HG02571 (cell line): ENCODE measurements around the gene ACSL1.
"Not testable (repeated sequence)": the region's sequence is repeated elsewhere in the genome, so short reads cannot be mapped to it uniquely, and the experiment has no call there.

Source experiments
- ATAC-seq: cut with Tn5 transposase; IDR thresholded peaks from one replicate; pipeline ENCODE4 v1.9.1; 2021; ENCODE audit warnings: mild to moderate bottlenecking, moderate library complexity; ENCODE audit not compliant: unreplicated experiment

The ACSL1 gene

DNA sequence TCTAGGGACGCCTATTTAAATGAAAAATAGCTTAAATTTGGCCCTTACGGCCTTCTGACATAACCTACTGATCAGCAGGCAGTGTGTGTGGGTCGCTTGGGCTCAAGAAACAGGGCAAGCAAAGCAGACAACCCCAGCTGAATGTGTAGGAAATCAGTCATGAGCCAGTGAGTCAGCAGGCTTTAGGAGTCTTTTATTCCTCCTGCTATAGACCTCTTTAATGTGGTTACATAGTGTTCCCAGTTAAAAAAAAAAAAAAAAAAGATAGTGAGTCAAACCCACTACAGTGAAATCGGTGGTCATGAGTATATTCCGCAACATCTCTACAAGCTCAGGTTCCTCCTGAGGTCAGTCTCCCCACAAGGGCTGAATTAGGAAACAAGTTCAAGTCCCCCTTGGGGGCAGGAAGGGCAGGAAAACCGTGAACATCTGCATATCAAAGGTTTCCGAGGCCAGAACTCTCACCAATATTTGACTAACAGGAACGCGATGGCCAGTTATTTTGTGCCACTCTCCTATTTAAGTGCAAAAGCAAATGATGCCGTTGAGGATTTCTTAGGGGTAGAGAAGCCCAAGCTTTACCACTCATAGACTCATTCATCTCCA lies 32.7 kb downstream of the ACSL1 start:
- no peak for ATAC-seq

- ATAC-seq, result no peak
Observed at GRCh38 chr4:184792334-184792733, 33.4 kb downstream of the ACSL1 start.

DNA sequence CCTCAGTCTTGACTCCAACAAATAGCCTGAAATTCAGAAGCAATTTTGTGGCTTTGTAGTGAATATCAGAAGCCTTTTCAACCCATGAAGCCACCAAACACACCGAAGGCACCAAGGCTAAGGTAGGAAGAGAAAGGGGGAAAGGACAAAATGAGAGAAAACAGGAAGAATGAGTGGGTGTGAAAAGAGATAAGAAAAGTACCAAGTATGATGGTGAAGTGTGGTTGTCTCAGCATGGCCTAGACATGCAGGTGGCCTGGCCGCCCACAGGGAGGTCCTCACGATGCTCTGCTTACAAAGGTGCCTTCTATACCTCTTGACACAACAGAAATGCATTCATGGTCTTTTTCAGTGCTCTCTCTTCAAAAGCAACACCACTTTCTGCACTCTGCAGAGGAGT lies 34.9 kb downstream of the ACSL1 start:
- ATAC-seq, result no peak

DNA sequence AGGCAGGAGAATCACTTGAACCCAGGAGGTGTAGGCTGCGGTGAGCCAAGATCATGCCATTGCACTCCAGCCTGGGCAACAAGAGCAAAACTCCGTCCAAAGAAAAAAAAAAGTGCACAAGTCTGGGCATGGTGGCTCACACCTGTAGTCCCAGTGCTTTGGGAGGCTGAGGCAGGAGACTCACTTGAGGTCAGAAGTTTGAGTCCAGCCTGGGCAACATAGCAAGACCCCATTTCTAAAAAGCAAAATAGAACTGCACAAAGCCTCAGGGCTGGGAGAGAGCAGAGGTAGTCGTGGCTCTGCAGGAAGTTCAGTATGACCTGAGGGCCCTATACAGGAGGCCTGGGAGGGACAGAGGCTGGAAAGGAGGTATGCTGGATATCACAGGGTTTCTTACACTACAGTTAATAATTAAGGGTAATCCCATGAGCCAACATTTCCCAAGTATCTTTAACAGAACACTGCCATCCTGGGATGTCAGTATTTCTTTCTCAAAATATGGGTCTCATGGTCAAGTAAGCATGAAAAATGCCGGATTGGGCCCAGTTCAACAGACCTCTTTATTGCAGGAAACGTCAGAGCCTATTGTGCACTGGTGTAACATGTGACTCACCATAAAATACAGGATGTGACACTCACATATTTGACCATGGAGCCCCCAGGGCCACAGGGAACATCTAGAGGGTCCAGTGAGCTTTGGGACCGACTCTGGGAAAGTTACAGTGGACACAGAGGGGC lies 37.8 kb downstream of the ACSL1 start:
- ATAC-seq, result no peak

- ATAC-seq, result no peak
Observed at GRCh38 chr4:184785813-184786212, 40.0 kb downstream of the ACSL1 start.

GRCh38 chr4:184784628-184785257 lies 41.0 kb downstream of the ACSL1 start:
- no peak for ATAC-seq

DNA sequence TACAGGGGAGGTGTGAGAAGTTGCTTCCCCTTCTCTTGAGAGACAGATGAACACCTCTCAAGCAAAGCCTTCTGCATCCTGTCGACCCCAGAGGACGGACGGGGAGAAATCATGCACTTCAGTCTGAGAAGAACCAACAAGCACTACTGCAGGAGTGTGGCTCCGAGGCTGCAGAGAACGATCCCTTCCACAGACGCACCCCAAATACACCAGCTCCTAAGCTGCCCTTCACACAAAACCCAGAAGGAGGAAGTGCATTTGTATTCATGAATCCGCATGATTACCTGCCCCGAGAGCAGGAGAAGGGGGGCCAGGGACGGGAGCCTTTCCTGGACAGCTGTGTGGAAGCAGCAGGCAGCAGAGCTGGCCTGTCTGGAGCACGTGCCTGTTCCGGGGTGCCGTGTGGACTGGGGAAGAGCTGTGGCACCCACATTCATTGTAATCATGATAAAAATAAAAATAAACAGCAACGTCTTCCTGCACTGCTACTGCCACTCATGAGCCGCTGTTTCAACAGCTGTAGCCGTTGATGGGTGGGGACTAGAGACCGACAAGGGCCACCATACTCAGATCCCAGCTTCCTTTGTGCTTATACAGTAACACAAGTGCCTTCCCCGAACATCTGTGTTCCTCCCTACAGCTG lies 42.9 kb downstream of the ACSL1 start:
- ATAC-seq, result no peak

DNA sequence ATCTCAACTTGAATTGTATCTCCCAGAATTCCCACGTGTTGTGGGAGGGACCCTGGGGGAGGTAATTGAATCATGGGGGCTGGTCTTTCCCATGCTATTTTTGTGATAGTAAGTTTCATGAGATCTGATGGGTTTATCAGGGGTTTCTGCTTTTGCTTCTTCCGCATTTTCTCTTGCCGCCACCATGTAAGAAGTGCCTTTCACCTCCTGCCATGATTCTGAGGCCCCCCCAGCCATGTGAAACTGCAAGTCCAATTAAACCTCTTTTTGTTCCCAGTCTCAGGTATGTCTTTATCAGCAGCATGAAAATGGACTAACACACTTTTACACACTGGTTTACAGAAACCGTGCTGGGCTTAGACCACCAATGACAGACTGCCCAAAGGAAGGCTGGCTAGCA lies 46.6 kb downstream of the ACSL1 start:
- ATAC-seq, result not testable (repeated sequence)

DNA sequence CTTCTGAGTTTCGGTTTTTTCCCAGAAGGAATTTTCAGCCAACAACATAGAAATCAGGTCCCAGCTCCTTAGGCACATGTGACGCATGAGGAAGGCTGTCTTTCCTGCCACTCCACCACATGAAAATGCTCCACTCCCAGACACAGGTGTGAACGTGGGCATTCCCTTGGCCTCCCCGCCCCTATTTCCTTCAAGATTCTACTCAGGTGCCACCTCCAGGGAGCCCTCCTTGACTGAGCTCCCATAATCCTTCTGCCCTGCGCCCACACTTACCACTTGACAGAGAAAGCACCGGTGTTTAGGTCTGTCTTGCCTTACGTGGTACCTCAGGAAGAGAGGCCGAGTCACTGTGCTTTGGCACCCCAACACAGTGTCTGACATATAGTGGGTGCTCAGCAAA lies 47.4 kb downstream of the ACSL1 start:
- ATAC-seq, result no peak

DNA sequence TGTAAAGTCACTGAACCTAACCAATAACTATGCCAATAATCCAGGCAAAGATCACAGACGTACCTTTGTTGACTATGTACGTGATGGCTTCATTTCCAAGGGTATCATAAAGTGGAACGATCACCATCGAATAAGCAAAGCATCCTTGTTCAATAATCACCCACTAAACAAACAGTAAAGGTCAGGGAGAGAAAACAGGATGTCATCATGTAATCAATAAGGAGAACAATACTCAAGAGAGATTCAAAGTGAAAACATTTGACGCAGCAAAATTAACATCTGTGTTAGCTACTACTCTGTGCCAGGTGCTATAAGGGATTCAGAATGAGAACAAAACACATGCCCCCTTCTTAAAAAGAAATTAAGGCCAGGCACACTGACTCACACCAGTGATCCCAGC lies 48.9 kb downstream of the ACSL1 start:
- no peak for ATAC-seq

DNA sequence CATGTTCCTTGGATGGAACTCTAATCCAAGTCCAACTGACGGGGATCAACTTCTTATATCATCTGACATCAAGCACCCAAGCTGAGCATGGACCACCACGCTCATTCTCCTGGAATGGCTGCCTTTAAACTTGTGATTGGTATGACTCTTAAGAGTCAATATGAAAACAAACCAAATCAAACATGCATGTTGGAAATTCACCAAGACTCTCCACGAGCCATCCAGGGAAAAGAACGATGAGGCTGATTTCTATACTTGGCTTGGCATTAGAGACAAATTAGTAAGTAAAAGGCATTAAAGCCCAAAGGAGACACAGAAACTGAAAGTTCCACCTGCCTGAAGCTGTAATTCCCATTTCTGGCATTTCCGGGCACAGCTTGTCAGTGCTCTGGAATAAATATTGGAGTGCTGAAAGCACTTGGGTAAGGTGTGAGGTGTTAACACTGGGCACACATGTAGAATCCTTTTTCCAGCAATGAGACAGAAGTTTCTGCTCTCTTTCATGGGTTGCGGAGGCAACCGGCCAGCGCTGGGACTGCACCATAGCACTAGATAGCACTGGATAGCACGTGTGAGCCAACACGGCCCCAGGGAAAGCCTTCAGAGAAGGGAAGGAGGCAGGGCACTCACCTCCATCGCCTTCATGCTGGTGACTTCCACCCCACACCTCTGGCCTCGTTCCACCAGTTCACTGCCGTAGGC lies 49.8 kb downstream of the ACSL1 start:
- no peak for ATAC-seq

- ATAC-seq, result no peak
Observed at GRCh38 chr4:184774152-184774551, 51.6 kb downstream of the ACSL1 start.

GRCh38 chr4:184771416-184771815 lies 54.4 kb downstream of the ACSL1 start:
- ATAC-seq, result no peak

- no peak for ATAC-seq
Observed at GRCh38 chr4:184769141-184769765, 56.5 kb downstream of the ACSL1 start.

GRCh38 chr4:184768296-184768695 lies 57.5 kb downstream of the ACSL1 start:
- no peak for ATAC-seq

DNA sequence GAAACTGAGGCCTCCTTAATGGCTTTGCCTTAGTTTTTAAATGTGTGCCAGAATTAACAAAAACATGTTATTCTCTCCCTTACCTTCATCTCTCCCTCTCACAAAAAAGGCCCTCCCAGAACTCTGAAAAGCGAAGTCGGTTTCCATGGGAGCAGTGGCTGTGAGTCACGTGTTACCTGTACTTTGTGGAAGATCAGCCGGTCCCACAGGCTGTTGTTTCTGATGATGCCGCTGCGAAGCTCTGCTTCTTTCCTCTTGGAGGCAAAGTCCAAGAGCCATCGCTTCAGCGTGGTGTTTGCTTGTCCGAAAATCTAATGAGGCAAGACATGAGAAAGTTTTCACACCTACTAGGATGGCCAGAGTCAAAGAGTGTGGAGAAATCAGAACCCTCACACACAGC lies 59.3 kb downstream of the ACSL1 start:
- no peak for ATAC-seq

DNA sequence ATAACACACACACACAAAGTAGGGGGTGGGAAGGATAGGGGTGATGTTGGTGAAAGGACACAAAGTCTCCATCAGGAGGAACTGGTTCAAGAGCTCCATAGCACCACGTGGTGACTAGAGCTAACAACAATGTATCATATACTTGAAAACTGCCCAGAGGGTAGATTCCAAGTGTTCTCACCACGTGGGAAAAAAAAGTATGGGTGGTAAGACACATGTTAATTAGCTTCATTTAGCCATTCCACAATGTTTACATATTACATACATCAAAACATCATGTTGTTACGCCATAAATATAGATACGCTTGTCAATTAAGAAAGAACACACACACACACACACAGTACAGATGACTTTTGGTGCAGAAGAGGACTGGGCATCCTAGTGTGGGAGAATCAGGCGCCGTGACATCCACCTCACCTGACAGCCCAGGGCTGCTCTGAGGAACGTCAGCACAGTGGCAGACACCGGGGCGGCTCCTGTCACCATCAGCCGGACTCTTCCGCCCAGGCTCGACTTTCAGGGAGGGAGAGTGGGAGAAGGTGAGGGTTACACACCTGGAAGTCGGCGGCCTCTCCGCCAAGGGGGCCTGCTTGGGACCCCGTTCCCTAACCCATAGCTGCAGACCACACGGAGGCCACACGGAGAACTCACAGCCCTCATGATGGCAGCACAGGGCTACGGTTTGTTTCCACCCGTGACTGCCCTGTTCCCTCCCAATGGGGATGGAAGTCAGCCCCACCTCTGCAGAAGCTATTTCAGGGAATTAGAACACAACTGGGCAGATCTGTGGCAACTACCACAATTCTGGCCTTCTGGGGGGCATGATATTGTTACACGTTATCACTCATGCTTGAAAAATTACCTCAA lies 60.1 kb downstream of the ACSL1 start:
- ATAC-seq, result no peak

DNA sequence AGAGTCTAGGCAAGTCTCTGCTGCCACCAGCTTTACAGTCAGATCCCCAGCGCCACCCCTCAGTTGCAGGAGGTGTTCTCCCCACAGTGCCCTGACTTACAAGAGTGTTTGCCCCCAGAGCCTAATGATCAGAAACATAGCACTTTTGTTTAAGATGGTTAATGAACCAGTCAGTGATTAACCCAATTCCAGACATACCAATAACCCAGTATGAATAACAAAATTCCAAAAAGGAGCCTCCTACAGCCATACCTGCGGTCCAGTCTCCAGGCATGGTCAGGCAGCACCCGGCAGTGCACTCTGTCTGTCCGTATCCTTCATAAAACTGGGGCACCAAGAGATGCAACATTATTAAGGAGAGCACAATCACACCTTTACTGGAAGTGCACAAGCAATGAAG lies 61.2 kb downstream of the ACSL1 start:
- ATAC-seq, result no peak

DNA sequence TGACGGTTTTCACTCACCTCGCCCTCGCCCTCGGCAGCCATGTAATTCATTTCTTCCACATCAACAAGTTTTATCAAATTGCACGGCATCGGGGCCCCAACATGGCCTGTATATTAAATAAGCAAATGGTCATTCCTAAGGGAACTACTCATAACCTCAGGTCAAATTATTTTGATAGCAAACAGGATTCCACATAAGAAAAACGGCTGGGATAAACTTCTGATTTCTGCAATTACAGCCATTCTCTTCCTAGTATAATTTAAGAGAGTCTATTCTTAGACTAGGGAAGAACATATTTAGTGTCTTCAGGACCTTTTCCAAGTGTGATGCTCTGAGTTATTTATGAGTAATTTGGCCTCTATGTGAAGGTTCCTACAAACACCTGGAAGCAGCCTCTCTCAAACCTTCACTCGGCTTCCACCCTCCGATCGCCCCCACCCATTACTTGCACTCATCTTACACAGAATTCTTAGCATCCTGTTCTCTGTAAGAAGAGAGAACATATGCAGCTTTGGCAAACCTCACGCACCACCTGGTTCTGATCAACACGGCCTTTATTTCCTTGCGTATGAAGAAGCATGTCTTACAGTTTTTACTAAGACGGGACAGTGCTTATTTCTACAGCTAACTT lies 62.5 kb downstream of the ACSL1 start:
- ATAC-seq, result no peak
